Fibroblast of skin of right quadriceps (primary cell): Measurements from ENCODE around the gene EFCAB7.
"Not testable (repeated sequence)": the region's sequence is repeated elsewhere in the genome, so short reads cannot be mapped to it uniquely, and the experiment has no call there.

ENCODE experiments used
- DNase-seq: peaks from one replicate; pipeline ENCODE4 v3.0.0-alpha.2; 2013

EFCAB7 gene

GRCh38 chr1:63548877-63549276, 25.6 kb downstream of the EFCAB7 start:
- DNase-seq, result no peak

- no peak for DNase-seq
Measured at GRCh38 chr1:63555480-63555879, 32.2 kb downstream of the EFCAB7 start.

DNA sequence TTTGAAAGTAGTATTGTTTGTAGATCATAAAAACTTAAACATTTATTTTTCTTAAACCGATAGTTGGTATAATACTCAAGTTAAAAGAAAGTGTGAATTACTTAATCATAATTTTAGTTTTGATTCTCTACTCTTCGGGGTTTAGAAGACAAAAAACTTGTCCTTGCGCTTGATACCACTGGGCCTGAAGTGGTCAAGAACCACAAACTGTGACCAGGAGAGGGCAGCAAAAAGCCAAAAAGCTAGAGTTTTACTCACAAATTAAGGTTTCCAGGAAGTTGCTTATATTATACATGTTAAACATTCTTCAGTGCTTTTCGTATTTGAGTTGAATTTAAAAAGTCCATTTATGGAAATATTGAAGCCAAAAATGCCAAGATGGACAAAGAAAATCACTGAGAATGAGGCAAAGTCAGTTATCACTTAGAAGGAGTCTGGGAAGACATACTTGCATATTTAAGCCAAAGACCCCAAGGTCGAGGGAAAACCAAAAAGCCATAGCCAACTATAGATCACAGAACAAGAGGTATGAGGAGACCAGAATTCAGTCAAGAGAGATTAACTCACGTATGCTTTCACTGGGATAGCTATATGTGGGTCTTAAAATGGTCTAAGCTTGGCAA, 34.2 kb downstream of the EFCAB7 start:
- DNase-seq, result peak; percentile 39

DNA sequence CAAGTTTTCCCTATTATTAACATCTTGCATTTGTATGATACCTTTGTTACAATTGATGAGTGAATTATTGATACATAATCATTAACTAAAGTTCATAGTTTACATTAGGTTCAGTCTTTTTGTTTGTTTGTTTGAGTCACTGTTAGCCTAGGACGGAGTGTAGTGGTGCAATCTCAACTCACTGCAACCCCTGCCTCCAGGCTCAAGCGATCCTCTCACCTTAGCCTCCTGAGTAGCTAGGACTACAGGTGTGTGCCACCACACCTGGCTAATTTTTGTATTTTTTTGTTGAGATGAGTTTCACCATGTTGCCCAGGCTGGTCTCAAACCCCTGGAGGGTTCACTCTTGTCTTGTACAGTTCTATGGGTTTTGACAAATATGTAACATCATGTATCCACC, 36.0 kb downstream of the EFCAB7 start:
- no peak for DNase-seq

DNA sequence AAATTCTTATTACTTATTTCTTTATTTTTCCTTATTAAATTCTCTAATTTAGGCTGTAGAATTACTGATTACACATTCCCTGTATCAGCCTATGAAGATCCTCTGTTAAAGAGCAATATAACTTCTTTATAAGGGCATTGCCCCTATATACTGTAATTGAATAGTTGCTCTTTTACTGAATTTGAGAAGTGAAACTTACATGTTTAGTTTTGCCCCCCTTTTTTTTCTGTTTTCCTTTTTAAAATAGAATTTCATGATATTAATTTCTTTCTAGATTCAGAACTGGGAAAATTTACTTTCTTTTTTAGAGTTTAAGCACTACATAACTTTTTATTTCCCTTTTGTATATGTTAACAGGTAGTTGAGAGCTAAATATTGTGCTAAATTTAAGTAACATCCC, 40.4 kb downstream of the EFCAB7 start:
- DNase-seq, result no peak

DNA sequence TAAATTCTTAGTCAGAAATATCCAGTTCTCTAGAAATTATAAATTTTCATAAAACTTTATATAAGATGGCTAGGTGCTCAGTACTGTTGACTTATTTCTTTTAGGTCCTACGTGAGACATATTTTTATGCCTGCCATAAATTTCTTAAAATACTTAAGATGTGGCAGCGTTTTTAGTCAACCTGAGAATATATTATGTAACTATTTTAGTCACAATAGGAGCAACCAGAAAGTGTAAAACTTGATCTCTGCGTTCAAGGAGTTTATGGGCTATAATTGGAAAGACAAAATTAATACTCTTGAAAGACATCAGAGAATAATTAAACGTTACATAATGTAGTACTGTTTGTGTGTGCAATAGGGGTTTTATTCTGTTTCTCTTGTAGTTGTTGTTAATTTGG, 45.7 kb downstream of the EFCAB7 start:
- no peak for DNase-seq

- no peak for DNase-seq
Measured at GRCh38 chr1:63569640-63570316, 46.5 kb downstream of the EFCAB7 start.

GRCh38 chr1:63572686-63573085, 49.4 kb downstream of the EFCAB7 start:
- DNase-seq, result not testable (repeated sequence)

- not testable (repeated sequence) for DNase-seq
Measured at GRCh38 chr1:63574203-63574796, 51.0 kb downstream of the EFCAB7 start.

GRCh38 chr1:63575340-63575826, 52.1 kb downstream of the EFCAB7 start:
- DNase-seq, result peak; percentile 38

- not testable (repeated sequence) for DNase-seq
Measured at GRCh38 chr1:63586326-63586725, 63.0 kb downstream of the EFCAB7 start.

DNA sequence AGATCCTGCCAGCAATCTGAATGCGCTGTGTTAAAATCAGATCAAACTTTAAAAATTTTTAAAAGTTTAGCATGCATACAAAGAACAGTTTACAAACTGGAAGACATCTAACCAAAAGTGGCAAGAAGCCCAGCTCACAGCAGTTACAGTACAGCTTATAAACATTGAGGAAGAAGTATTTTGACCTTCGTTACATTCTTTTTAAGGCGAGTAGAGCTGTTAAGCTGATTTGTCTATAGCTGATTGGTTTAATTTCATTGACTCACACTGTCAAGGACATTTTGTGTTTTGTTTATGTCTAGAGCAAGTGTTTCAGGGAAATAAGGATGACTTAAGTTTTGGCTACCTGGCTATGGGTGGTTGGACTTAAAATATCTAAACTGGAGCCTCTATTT, 66.8 kb downstream of the EFCAB7 start:
- DNase-seq, result no peak

GRCh38 chr1:63592536-63593302, 69.4 kb downstream of the EFCAB7 start:
- DNase-seq, result no peak

DNA sequence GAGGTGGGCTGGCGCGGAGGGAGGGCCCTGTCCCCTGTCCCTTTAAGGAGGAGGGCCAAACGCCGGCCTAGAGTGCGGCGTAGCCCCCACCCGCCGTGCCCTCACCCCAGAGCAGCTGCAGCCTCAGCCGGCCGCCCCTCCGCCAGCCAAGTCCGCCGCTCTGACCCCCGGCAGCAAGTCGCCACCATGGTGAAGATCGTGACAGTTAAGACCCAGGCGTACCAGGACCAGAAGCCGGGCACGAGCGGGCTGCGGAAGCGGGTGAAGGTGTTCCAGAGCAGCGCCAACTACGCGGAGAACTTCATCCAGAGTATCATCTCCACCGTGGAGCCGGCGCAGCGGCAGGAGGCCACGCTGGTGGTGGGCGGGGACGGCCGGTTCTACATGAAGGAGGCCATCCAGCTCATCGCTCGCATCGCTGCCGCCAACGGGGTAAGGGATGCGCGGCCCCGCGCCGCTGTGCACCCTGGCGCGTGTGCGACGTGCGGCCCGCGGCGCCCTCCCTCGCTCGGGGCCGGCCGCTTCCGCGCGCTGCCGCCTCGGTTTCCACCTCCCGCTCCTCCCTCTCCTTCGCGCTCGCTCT, 70.1 kb downstream of the EFCAB7 start, which contains the start of gene PGM1:
Gene PGM1, plus strand, starts transcription at position 109 of the 583 bp plus-strand sequence. Its CDS starts 78 bp downstream, at position 187.
- DNase-seq, result peak; percentile 85

GRCh38 chr1:63593886-63594605, 70.7 kb downstream of the EFCAB7 start:
- DNase-seq, result peak; percentile 75

DNA sequence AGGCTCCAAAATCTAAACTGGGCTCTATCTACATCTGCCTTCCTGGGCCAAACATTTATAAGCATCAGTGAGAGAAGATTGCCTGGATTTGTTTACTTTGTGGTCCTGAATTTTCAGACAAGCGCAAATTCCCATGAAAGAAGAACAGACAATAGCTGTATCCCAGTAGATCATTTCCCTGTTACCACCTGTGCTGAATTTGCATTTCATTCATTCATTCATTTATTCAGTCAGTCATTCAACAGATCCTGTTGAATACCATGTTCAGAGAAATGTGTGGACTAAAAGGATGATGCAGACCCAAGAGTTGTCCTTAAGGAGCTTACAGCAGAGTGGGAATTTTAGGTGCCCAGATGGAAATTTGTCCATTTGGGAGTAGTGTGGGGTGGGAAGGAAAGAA, 72.1 kb downstream of the EFCAB7 start:
- no peak for DNase-seq

DNA sequence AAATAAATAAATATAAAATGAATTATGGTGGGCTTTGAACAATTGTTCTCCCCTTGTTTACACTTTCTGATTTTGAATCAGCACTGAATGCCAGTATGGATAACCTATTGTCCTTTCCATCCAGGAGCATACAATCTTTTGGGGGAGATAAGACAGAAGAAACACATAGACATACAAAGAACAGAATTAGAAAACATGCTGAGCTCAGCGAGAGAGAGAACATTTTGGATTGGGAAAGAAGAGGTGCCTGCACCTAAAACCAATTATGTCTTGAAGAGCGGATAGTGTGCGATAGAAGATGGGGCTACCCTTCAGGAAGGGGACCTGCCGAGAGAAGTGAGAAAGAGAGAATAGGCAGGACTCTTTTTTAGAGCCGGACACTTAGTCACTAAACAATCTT, 76.5 kb downstream of the EFCAB7 start:
- DNase-seq, result no peak

DNA sequence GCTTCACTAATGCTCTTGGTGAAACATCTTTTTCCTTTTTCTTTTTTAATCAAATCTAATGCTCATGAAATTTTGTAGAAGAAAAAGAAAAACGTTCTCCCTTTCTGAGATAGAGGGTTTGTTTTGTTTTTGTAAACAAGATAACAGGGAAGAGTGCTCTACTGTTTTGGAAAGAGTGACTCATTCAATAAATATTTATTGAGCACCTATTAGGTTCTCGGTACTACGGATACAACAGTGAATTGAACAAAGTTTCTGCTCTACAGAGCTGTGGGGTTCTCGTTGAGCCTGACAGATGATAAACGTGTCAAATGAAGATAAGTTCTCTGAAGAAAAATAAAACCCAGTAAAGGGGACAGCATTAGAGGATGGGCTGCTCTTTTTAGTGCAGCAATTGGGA, 76.9 kb downstream of the EFCAB7 start:
- DNase-seq, result no peak

DNA sequence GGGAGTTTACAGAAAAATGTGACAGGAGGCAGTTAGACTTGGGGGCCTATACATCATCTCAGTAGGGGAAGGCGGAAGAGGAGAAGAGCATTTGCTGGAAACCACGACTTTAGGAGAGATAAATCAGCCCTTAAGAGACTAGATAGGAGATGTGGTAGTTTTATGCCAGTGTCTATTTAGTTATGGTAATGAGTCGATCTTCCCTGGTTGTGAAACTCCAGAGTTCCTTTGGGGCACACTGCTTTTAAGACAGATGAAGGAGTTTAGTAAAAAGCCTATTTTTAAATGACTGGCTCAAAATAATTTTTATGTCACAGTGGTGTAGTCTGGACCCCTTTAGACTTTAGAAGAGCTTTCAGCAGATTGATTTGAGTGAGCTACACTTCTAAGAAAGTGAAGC, 77.7 kb downstream of the EFCAB7 start:
- no peak for DNase-seq

GRCh38 chr1:63601463-63601862, 78.1 kb downstream of the EFCAB7 start:
- no peak for DNase-seq

- no peak for DNase-seq
Measured at GRCh38 chr1:63601912-63602311, 78.6 kb downstream of the EFCAB7 start.

DNA sequence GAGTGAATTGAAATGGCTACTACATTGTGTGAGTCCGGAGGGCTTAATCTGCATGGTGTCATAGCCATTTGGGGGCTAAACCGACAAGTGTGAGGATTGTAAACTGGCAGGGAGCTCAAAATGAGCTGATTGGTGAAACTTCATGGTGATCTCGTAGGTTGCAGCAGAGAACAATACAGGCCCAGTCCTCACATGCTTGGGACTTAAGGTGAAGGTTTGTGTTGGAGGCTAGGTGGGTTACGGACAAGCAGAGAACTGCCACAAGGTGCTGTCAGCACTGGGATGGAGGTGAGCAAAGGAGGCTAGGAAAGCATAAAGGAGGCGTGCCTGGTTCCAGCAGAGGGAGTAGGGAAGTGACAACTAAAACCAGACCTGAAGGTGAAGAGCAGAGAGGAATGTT, 79.3 kb downstream of the EFCAB7 start:
- no peak for DNase-seq
